Neural crest cell (in vitro differentiated cells): ENCODE measurements around the gene CAND1. TPM values are rescaled to one million over a fixed set of nuclear protein-coding genes. Genes with fewer than 3 reads are reported as not detected.
A peak's percentile ranks its signal among the peaks of the same experiment; 100 is the strongest.

ENCODE experiments used
- DNase-seq: peaks from one replicate; pipeline ENCODE4 v3.0.0; 2021; ENCODE audit warnings: low read depth, mixed read lengths, low spot score
- H3K27ac Mint-ChIP-seq: one replicate; pipeline ENCODE4 v1.8.0; 2021; ENCODE audit warnings: mild to moderate bottlenecking, mixed read lengths; ENCODE audit not compliant: unreplicated experiment
- H3K27me3 Mint-ChIP-seq: 2 replicates; pipeline ENCODE4 v1.8.0; 2021; ENCODE audit warnings: low read depth, mild to moderate bottlenecking, mixed read lengths
- H3K36me3 Mint-ChIP-seq: 2 replicates; pipeline ENCODE4 v1.8.0; 2021; ENCODE audit warnings: low read depth, mild to moderate bottlenecking, mixed read lengths
- H3K4me1 Mint-ChIP-seq: 2 replicates; pipeline ENCODE4 v1.8.0; 2021; ENCODE audit warnings: mixed read lengths
- H3K4me3 Mint-ChIP-seq: one replicate; pipeline ENCODE4 v1.8.0; 2021; ENCODE audit warnings: mild to moderate bottlenecking, mixed read lengths
- H3K9me3 Mint-ChIP-seq: 2 replicates; pipeline ENCODE4 v1.8.0; 2021; ENCODE audit warnings: mixed read lengths
- total RNA-seq: library from RNA; stranded (reverse); gene quantifications from 2 replicates; pipeline ENCODE4 v1.2.1, GENCODE V29; 2021
- TF ChIP-seq, protein P1 (sequence below): fragments of 200-600 bp; sonication (generic); conservative IDR thresholded peaks from 2 replicates; pipeline ENCODE4 v1.5.0; 2021; ENCODE audit warnings: antibody characterized with exemption, mild to moderate bottlenecking

The CAND1 gene
- total RNA-seq, 1 donor from 2014 or later, result 259 TPM

DNA sequence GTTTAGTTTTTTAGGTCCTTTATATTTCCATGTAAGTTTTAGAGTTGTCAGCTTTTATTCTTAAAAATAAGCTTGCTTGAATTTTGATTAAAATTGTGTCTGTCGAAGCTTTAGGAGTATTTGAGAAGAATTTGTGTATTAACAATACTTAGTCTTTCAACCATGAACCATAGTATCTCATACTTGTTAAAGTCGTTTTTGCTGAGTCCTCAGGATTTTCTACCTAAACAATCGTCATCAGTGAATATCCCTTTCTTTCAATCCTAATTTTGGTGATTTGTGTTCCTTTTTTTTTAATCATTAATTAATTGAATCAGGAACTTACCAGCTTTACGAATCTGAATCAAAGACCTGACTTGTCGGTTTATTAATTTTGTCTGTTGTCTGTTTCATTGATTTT is 18.2 kb downstream of the CAND1 start:
- no peak overlapping the region for H3K27ac Mint-ChIP-seq
- H3K27me3 Mint-ChIP-seq, result no peaks in the 10 kb centered on the region
- no peaks in the 10 kb centered on the region for H3K9me3 Mint-ChIP-seq
- TF ChIP-seq, protein P1, sequence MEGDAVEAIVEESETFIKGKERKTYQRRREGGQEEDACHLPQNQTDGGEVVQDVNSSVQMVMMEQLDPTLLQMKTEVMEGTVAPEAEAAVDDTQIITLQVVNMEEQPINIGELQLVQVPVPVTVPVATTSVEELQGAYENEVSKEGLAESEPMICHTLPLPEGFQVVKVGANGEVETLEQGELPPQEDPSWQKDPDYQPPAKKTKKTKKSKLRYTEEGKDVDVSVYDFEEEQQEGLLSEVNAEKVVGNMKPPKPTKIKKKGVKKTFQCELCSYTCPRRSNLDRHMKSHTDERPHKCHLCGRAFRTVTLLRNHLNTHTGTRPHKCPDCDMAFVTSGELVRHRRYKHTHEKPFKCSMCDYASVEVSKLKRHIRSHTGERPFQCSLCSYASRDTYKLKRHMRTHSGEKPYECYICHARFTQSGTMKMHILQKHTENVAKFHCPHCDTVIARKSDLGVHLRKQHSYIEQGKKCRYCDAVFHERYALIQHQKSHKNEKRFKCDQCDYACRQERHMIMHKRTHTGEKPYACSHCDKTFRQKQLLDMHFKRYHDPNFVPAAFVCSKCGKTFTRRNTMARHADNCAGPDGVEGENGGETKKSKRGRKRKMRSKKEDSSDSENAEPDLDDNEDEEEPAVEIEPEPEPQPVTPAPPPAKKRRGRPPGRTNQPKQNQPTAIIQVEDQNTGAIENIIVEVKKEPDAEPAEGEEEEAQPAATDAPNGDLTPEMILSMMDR, result no peak
- H3K36me3 Mint-ChIP-seq, result peaks cover 31% of the 10 kb centered on the region
- DNase-seq, result no peak
- H3K4me3 Mint-ChIP-seq, result no peak overlapping the region
- peaks cover 8% of the 10 kb centered on the region for H3K4me1 Mint-ChIP-seq

DNA sequence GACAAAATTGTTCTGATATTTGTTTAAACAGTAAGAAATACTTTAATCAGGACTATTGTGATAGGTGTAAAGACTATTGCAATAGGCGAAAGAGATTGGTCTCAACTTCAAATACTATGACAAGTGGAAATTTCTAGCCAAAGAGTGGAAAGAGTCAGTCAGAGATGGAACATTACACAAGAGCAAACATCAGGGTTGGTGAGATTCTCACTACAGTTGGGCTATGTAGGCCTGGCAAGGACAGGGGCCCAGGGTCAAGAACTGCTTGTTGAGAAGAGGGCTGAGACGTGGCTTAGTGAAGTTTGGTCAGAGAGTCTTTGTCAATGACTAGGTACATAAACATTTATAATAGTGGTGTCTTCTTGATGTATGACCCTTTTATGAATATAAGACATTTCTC is 19.4 kb downstream of the CAND1 start:
- peaks cover 8% of the 10 kb centered on the region for H3K4me1 Mint-ChIP-seq
- no peaks in the 10 kb centered on the region for H3K9me3 Mint-ChIP-seq
- no peaks in the 10 kb centered on the region for H3K27me3 Mint-ChIP-seq
- peak overlapping the region; percentile 16 for H3K27ac Mint-ChIP-seq
- no peak overlapping the region for H3K4me3 Mint-ChIP-seq
- H3K36me3 Mint-ChIP-seq, result peaks cover 31% of the 10 kb centered on the region
- TF ChIP-seq, protein P1, result no peak
- DNase-seq, result no peak

DNA sequence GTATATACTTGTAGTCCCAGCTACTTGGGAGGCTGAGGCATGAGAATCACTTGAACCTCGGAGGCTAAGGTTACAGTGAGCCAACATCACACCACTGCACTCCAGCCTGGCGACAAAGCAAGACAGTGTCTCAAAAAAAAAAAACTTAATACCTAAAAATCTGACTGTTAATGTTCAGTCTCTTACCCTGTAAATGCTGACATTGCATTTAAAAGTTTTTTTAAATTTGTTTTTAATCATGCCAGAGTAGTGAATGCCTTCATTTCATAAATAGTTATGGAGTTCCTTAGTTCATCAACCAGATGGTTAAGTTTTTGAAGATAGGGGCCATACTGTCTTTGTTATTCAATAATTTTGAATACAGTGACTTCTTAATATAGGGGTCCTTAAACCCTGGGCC is 21.2 kb downstream of the CAND1 start:
- no peak overlapping the region for H3K4me3 Mint-ChIP-seq
- H3K36me3 Mint-ChIP-seq, result peaks cover 26% of the 10 kb centered on the region
- H3K27ac Mint-ChIP-seq, result no peak overlapping the region
- TF ChIP-seq, protein P1, result no peak
- H3K9me3 Mint-ChIP-seq, result no peaks in the 10 kb centered on the region
- no peaks in the 10 kb centered on the region for H3K27me3 Mint-ChIP-seq
- H3K4me1 Mint-ChIP-seq, result peaks cover 8% of the 10 kb centered on the region
- no peak for DNase-seq

DNA sequence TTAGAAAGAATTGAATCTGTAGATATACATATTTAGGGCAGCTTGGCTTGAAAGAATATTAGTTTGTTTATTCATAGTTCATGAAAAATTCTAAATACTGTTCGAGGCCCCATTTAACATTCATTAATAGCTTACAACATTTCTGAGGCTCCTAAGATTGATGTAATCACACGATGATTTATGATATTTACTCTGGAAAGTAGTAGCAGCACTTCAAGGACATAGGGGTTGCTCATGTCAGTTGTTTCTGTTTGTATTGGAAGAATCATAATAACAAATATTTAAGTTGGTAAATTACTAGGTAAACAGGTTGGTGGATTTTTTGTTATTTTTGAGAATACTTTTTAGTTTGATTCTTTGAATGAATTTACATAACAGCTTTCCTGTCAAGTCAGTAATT is 30.4 kb downstream of the CAND1 start:
- Mint-ChIP-seq H3K9me3 (no peaks in the 10 kb centered on the region), H3K4me1 (no peaks in the 10 kb centered on the region), H3K27me3 (no peaks in the 10 kb centered on the region), H3K4me3 (no peak overlapping the region), H3K36me3 (peaks cover 40% of the 10 kb centered on the region), H3K27ac (no peak overlapping the region)
- TF ChIP-seq, protein P1, result no peak
- DNase-seq, result no peak

DNA sequence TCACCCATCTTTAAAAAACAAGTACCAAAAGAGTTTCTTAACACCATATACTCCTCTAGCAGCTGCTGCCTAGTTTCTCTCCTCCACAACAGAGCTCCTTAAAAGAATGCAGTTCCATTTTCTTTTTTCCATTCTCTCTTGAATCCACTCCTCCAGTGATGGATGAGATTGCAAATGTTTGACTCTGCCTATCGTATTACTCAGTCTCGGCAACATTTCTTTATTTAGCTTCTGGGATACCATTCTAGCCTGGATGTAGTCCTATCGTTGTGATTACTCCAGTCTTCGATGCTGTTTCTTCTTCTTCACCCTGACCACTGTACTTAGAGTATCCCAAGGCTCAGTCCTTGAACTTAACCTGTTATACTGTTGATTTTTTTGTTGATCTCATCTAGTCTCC is 30.8 kb downstream of the CAND1 start:
- TF ChIP-seq, protein P1, result no peak
- Mint-ChIP-seq H3K36me3 (peaks cover 40% of the 10 kb centered on the region), H3K4me3 (no peak overlapping the region), H3K27ac (no peak overlapping the region), H3K4me1 (no peaks in the 10 kb centered on the region), H3K9me3 (no peaks in the 10 kb centered on the region), H3K27me3 (no peaks in the 10 kb centered on the region)
- no peak for DNase-seq

DNA sequence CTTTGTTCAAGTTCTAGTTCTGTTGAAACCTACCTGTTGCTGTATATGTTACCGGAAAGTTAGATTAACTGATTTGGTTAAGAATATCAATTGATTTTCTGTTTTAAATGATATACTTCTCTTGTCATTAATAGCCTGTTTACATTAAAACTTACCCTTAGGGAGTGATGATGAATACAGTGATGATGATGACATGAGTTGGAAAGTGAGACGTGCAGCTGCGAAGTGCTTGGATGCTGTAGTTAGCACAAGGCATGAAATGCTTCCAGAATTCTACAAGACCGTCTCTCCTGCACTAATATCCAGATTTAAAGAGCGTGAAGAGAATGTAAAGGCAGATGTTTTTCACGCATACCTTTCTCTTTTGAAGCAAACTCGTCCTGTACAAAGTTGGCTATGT is 33.0 kb downstream of the CAND1 start:
- H3K27ac Mint-ChIP-seq, result no peak overlapping the region
- no peak for DNase-seq
- H3K4me1 Mint-ChIP-seq, result no peaks in the 10 kb centered on the region
- TF ChIP-seq, protein P1, result no peak
- no peak overlapping the region for H3K4me3 Mint-ChIP-seq
- no peaks in the 10 kb centered on the region for H3K9me3 Mint-ChIP-seq
- H3K27me3 Mint-ChIP-seq, result no peaks in the 10 kb centered on the region
- H3K36me3 Mint-ChIP-seq, result peaks cover 52% of the 10 kb centered on the region
